GM12875 (cell line): ENCODE measurements around the gene CYP27C1.

Source experiments
- H3K4me3 ChIP-seq: one replicate; pipeline ENCODE4 v1.5.1; 2011; ENCODE audit warnings: low read depth, low read length, control low read depth
- TF ChIP-seq, protein P1 (sequence below): IDR thresholded peaks from 2 replicates; pipeline ENCODE4 v1.5.1; 2011; ENCODE audit warnings: low read depth, mild to moderate bottlenecking, control low read depth, inconsistent platforms, low read length, moderate library complexity, borderline replicate concordance; ENCODE audit not compliant: insufficient read depth

Gene CYP27C1

DNA sequence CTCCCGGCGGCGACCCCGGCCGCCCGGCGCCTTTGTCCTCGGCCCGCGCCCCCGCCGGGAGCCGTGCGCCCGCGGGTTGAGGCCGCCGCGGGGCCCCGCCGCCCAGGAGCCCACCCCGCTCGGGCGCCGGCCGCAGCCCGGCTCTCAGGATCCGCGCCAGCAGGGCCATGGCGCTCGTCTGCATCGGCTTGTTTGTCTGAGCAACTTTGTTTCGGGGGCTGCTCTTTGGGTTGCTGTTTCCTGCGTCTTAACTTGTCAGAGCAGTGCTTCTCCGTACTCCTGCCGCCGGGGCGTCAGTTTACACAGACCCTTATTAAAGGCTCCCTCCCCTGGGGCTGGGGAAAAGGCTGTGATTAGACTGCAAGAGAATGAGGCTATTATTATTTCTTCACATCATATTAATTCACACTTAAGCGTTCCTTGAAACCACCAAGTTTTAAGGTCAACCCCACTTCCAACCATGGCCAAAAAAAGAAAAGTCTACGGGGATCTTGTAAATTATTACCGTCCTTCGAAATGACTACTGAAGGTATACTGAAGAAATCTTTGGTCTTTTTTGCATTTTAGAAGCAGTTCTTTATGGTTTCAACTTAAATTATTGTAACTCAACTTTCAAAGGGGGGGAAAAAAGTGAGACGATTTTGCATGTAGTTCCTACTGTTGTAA lies at the start of gene CYP27C1:
Gene CYP27C1 (minus strand): TSS at position 198 of the 666 bp plus-strand sequence. CDS start 29 bp downstream, at position 169.
- H3K4me3 ChIP-seq, result no peak within 1 kb of the TSS
- TF ChIP-seq, protein P1, sequence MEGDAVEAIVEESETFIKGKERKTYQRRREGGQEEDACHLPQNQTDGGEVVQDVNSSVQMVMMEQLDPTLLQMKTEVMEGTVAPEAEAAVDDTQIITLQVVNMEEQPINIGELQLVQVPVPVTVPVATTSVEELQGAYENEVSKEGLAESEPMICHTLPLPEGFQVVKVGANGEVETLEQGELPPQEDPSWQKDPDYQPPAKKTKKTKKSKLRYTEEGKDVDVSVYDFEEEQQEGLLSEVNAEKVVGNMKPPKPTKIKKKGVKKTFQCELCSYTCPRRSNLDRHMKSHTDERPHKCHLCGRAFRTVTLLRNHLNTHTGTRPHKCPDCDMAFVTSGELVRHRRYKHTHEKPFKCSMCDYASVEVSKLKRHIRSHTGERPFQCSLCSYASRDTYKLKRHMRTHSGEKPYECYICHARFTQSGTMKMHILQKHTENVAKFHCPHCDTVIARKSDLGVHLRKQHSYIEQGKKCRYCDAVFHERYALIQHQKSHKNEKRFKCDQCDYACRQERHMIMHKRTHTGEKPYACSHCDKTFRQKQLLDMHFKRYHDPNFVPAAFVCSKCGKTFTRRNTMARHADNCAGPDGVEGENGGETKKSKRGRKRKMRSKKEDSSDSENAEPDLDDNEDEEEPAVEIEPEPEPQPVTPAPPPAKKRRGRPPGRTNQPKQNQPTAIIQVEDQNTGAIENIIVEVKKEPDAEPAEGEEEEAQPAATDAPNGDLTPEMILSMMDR, result no peak

- H3K4me3 ChIP-seq, result no peak overlapping the region
- TF ChIP-seq, protein P1, result no peak
These were observed 41.8 kb upstream of the CYP27C1 start for GRCh38 chr2:127261804-127262406.

- H3K4me3 ChIP-seq, result no peak overlapping the region
- TF ChIP-seq, protein P1, result no peak
These were observed 39.3 kb upstream of the CYP27C1 start for GRCh38 chr2:127259355-127259754.

GRCh38 chr2:127256866-127257265 lies 36.8 kb upstream of the CYP27C1 start:
- no peak overlapping the region for H3K4me3 ChIP-seq
- TF ChIP-seq, protein P1, result no peak

GRCh38 chr2:127256381-127256780 lies 36.3 kb upstream of the CYP27C1 start:
- TF ChIP-seq, protein P1, result no peak
- no peak overlapping the region for H3K4me3 ChIP-seq

- TF ChIP-seq, protein P1, result no peak
- H3K4me3 ChIP-seq, result no peak overlapping the region
These were observed 35.6 kb upstream of the CYP27C1 start for GRCh38 chr2:127255721-127256120.

GRCh38 chr2:127255146-127255545 lies 35.0 kb upstream of the CYP27C1 start:
- TF ChIP-seq, protein P1, result no peak

More at GRCh38 chr2:127255146-127255545, 35.0 kb upstream of the CYP27C1 start:
- no peak overlapping the region for H3K4me3 ChIP-seq
